Epithelial cell of esophagus (primary cell): ENCODE measurements around the gene MKRN2.

ENCODE experiments used
- DNase-seq: peaks from one replicate; pipeline ENCODE4 v3.0.0; 2010; ENCODE audit warnings: low read depth
- H3K4me3 ChIP-seq: 2 replicates; pipeline ENCODE4 v1.5.1; 2011; ENCODE audit warnings: mild to moderate bottlenecking, low read length, control low read depth
- CTCF ChIP-seq: IDR thresholded peaks from 2 replicates; pipeline ENCODE4 v1.5.1; 2011; ENCODE audit warnings: low read depth, mild to moderate bottlenecking, low read length, control low read depth, inconsistent platforms; ENCODE audit not compliant: insufficient read depth; ENCODE audit errors: missing control alignments

MKRN2 gene

GRCh38 chr3:12585970-12586369 is 29.1 kb downstream of the MKRN2 start:
- DNase-seq = no peak
- no peak for TF ChIP-seq CTCF
- H3K4me3 ChIP-seq = no peak overlapping the region

GRCh38 chr3:12586403-12586802 is 29.5 kb downstream of the MKRN2 start:
- DNase-seq = no peak
- no peak for TF ChIP-seq CTCF
- no peak overlapping the region for H3K4me3 ChIP-seq

- no peak overlapping the region for H3K4me3 ChIP-seq
- peak; percentile 56 for DNase-seq
- no peak for TF ChIP-seq CTCF
Measured at GRCh38 chr3:12588039-12589009, 31.4 kb downstream of the MKRN2 start.

GRCh38 chr3:12590096-12590495 is 33.2 kb downstream of the MKRN2 start:
- H3K4me3 ChIP-seq = no peak overlapping the region
- DNase-seq = no peak
- no peak for TF ChIP-seq CTCF

- no peak for TF ChIP-seq CTCF
- H3K4me3 ChIP-seq = no peak overlapping the region
- DNase-seq = no peak
Measured at GRCh38 chr3:12591456-12591855, 34.6 kb downstream of the MKRN2 start.

- DNase-seq = no peak
- H3K4me3 ChIP-seq = no peak overlapping the region
- no peak for TF ChIP-seq CTCF
Measured at GRCh38 chr3:12591997-12592715, 35.3 kb downstream of the MKRN2 start.

GRCh38 chr3:12593473-12593872 is 36.6 kb downstream of the MKRN2 start:
- no peak for DNase-seq

More at GRCh38 chr3:12593473-12593872, 36.6 kb downstream of the MKRN2 start:
- no peak overlapping the region for H3K4me3 ChIP-seq
- no peak for TF ChIP-seq CTCF
